ENCODE data around the gene MAP2K4. TPM values are rescaled to one million over a fixed set of nuclear protein-coding genes. Genes with fewer than 3 reads are reported as not detected.

Gene MAP2K4
- total RNA-seq, 4 donors from 2014 or later, result 23.1 to 31.9 (median 31.0) TPM

- no peak for TF ChIP-seq POLR2A (IDR thresholded peaks at IDR 0.05; ENCODE audit: low read depth)
- no peak for TF ChIP-seq EP300 (IDR thresholded peaks at IDR 0.05)
- no peak for TF ChIP-seq POLR2AphosphoS5 (IDR thresholded peaks at IDR 0.05)
- no peak for TF ChIP-seq CTCF (IDR thresholded peaks at IDR 0.05)
- Histone ChIP-seq H3K36me3 (peaks cover 0 to 6% (median 1%) of the 10 kb centered on the region in 4 donors), H3K4me1 (peaks cover 0 to 15% (median 5%) of the 10 kb centered on the region in 4 donors), H3K27me3 (no peaks in the 10 kb centered on the region), H3K9me3 (no peaks in the 10 kb centered on the region), H3K27ac (replicated peaks in 1 of 4) (no peak overlapping the region), H3K4me3 (no peak overlapping the region)
- intact Hi-C loops (cut with DNase I), result no loop called here
- 82% methylated on average over 3 of the region's 3 CpGs for WGBS
- no peak for DNase-seq (ENCODE audit: extremely low spot score)
Measured at GRCh38 chr17:12089809-12090384, 69.2 kb downstream of the MAP2K4 start.

GRCh38 chr17:12094336-12094735, 73.7 kb downstream of the MAP2K4 start:
- no peaks in the 10 kb centered on the region for H3K9me3 ChIP-seq
- TF ChIP-seq POLR2A (IDR thresholded peaks at IDR 0.05; ENCODE audit: low read depth), result no peak
- TF ChIP-seq POLR2AphosphoS5 (IDR thresholded peaks at IDR 0.05), result no peak
- TF ChIP-seq EP300 (IDR thresholded peaks at IDR 0.05), result no peak
- no peak for TF ChIP-seq CTCF (IDR thresholded peaks at IDR 0.05)
- intact Hi-C loops (cut with DNase I), result no loop called here
- DNase-seq (ENCODE audit: extremely low spot score), result no peak
- peaks cover 0 to 14% (median 4%) of the 10 kb centered on the region in 4 donors for H3K4me1 ChIP-seq
- no peak overlapping the region for H3K27ac ChIP-seq (replicated peaks in 1 of 4)
- no peaks in the 10 kb centered on the region for H3K27me3 ChIP-seq
- peaks cover 0 to 26% (median 4%) of the 10 kb centered on the region in 4 donors for H3K36me3 ChIP-seq
- 100% methylated on average over 2 of the region's 2 CpGs for WGBS
- no peak overlapping the region for H3K4me3 ChIP-seq

- WGBS, result 96% methylated on average over 5 of the region's 5 CpGs
- no peak for TF ChIP-seq CTCF (IDR thresholded peaks at IDR 0.05)
- TF ChIP-seq EP300 (IDR thresholded peaks at IDR 0.05), result no peak
- no peak for TF ChIP-seq POLR2AphosphoS5 (IDR thresholded peaks at IDR 0.05)
- TF ChIP-seq POLR2A (IDR thresholded peaks at IDR 0.05; ENCODE audit: low read depth), result no peak
- intact Hi-C loops (cut with DNase I), result no loop called here
- Histone ChIP-seq H3K36me3 (peaks cover 0 to 22% (median 4%) of the 10 kb centered on the region in 4 donors), H3K9me3 (no peaks in the 10 kb centered on the region), H3K4me1 (peaks cover 0 to 8% (median 3%) of the 10 kb centered on the region in 4 donors), H3K4me3 (no peak overlapping the region), H3K27ac (replicated peaks in 1 of 4) (no peak overlapping the region), H3K27me3 (no peaks in the 10 kb centered on the region)
- no peak for DNase-seq (ENCODE audit: extremely low spot score)
Measured at GRCh38 chr17:12095522-12095921, 74.8 kb downstream of the MAP2K4 start.

- Histone ChIP-seq H3K4me3 (no peak overlapping the region), H3K27me3 (no peaks in the 10 kb centered on the region), H3K9me3 (no peaks in the 10 kb centered on the region), H3K4me1 (peaks cover 0 to 8% (median 3%) of the 10 kb centered on the region in 4 donors), H3K27ac (replicated peaks in 1 of 4) (no peak overlapping the region), H3K36me3 (peaks cover 0 to 21% (median 4%) of the 10 kb centered on the region in 4 donors)
- WGBS, result 93% methylated on average over 3 of the region's 3 CpGs
- intact Hi-C loops (cut with DNase I), result no loop called here
- TF ChIP-seq CTCF (IDR thresholded peaks at IDR 0.05) (no peak), POLR2AphosphoS5 (IDR thresholded peaks at IDR 0.05) (no peak), POLR2A (IDR thresholded peaks at IDR 0.05; ENCODE audit: low read depth) (no peak)
- no peak for DNase-seq (ENCODE audit: extremely low spot score)
Measured at GRCh38 chr17:12097326-12097725, 76.6 kb downstream of the MAP2K4 start.

GRCh38 chr17:12098568-12098967, 77.9 kb downstream of the MAP2K4 start:
- Histone ChIP-seq H3K4me1 (no peaks in the 10 kb centered on the region), H3K27me3 (no peaks in the 10 kb centered on the region), H3K27ac (replicated peaks in 1 of 4) (no peak overlapping the region), H3K36me3 (peaks cover 0 to 21% (median 4%) of the 10 kb centered on the region in 4 donors), H3K4me3 (no peak overlapping the region), H3K9me3 (no peaks in the 10 kb centered on the region)
- TF ChIP-seq CTCF (IDR thresholded peaks at IDR 0.05) (no peak), POLR2AphosphoS5 (IDR thresholded peaks at IDR 0.05) (no peak), EP300 (IDR thresholded peaks at IDR 0.05) (no peak), POLR2A (IDR thresholded peaks at IDR 0.05; ENCODE audit: low read depth) (no peak)
- intact Hi-C loops (cut with DNase I), result no loop called here
- no peak for DNase-seq (ENCODE audit: extremely low spot score)
